ENCODE measurements around the gene VEZF1.
"Not testable (repeated sequence)": the region's sequence is repeated elsewhere in the genome, so short reads cannot be mapped to it uniquely, and the experiment has no call there.

The VEZF1 gene

GRCh38 chr17:57963149-57963511 is 24.9 kb downstream of the VEZF1 start:
- Histone ChIP-seq H4K20me1 (ENCODE audit: low read depth, low read length) (no peaks in the 10 kb centered on the region), H3K79me2 (ENCODE audit: insufficient read depth, low read length) (no peaks in the 10 kb centered on the region), H3K36me3 (ENCODE audit: low read length) (no peaks in the 10 kb centered on the region), H3K4me2 (ENCODE audit: low read depth, low read length, poor library complexity, severe bottlenecking) (no peak overlapping the region), H3K27me3 (ENCODE audit: low read length) (no peaks in the 10 kb centered on the region), H3K9ac (ENCODE audit: low read length) (no peak overlapping the region), H3F3A (ENCODE audit: insufficient read depth) (no peaks in the 10 kb centered on the region), H3K4me3 (ENCODE audit: insufficient read depth, low read length, poor library complexity, severe bottlenecking) (no peak overlapping the region), H3K9me3 (ENCODE audit: insufficient read depth, low read length) (no peaks in the 10 kb centered on the region), H2AFZ (ENCODE audit: low read depth, low read length, severe bottlenecking) (no peak overlapping the region), H3K9me2 (replicated peaks; ENCODE audit: insufficient read depth, low read length) (no peaks in the 10 kb centered on the region), H3K27ac (ENCODE audit: low read depth, low read length) (no peak overlapping the region)
- TF ChIP-seq EZH2phosphoT487 (conservative IDR thresholded peaks at IDR 0.05; ENCODE audit: low read length), result no peak

- Histone ChIP-seq H3F3A (ENCODE audit: insufficient read depth) (no peaks in the 10 kb centered on the region), H2AFZ (ENCODE audit: low read depth, low read length, severe bottlenecking) (no peak overlapping the region), H3K4me2 (ENCODE audit: low read depth, low read length, poor library complexity, severe bottlenecking) (no peak overlapping the region), H3K4me3 (ENCODE audit: insufficient read depth, low read length, poor library complexity, severe bottlenecking) (no peak overlapping the region), H4K20me1 (ENCODE audit: low read depth, low read length) (no peaks in the 10 kb centered on the region), H3K27ac (ENCODE audit: low read depth, low read length) (no peak overlapping the region), H3K9me3 (ENCODE audit: insufficient read depth, low read length) (no peaks in the 10 kb centered on the region), H3K9ac (ENCODE audit: low read length) (no peak overlapping the region), H3K79me2 (ENCODE audit: insufficient read depth, low read length) (no peaks in the 10 kb centered on the region), H3K36me3 (ENCODE audit: low read length) (no peaks in the 10 kb centered on the region), H3K9me2 (replicated peaks; ENCODE audit: insufficient read depth, low read length) (no peaks in the 10 kb centered on the region), H3K27me3 (ENCODE audit: low read length) (no peaks in the 10 kb centered on the region)
- TF ChIP-seq EZH2phosphoT487 (conservative IDR thresholded peaks at IDR 0.05; ENCODE audit: low read length), result no peak
- no peak for TF ChIP-seq CTCF (IDR thresholded peaks at IDR 0.05; ENCODE audit: insufficient read depth, low read length, poor library complexity, severe bottlenecking)
These were observed 25.5 kb downstream of the VEZF1 start for GRCh38 chr17:57962279-57963148.

- H4K20me1 ChIP-seq (ENCODE audit: low read depth, low read length), result no peaks in the 10 kb centered on the region
- H3K9me3 ChIP-seq (ENCODE audit: insufficient read depth, low read length), result no peaks in the 10 kb centered on the region
- no peak overlapping the region for H3K9ac ChIP-seq (ENCODE audit: low read length)
- no peaks in the 10 kb centered on the region for H3K79me2 ChIP-seq (ENCODE audit: insufficient read depth, low read length)
- H3K4me2 ChIP-seq (ENCODE audit: low read depth, low read length, poor library complexity, severe bottlenecking), result no peak overlapping the region
- no peaks in the 10 kb centered on the region for H3F3A ChIP-seq (ENCODE audit: insufficient read depth)
- no peaks in the 10 kb centered on the region for H3K27me3 ChIP-seq (ENCODE audit: low read length)
- H2AFZ ChIP-seq (ENCODE audit: low read depth, low read length, severe bottlenecking), result no peak overlapping the region
- no peak for TF ChIP-seq CTCF (IDR thresholded peaks at IDR 0.05; ENCODE audit: insufficient read depth, low read length, poor library complexity, severe bottlenecking)
- no peak for TF ChIP-seq EZH2phosphoT487 (conservative IDR thresholded peaks at IDR 0.05; ENCODE audit: low read length)
- H3K27ac ChIP-seq (ENCODE audit: low read depth, low read length), result no peak overlapping the region
- H3K9me2 ChIP-seq (replicated peaks; ENCODE audit: insufficient read depth, low read length), result no peaks in the 10 kb centered on the region
- no peak overlapping the region for H3K4me3 ChIP-seq (ENCODE audit: insufficient read depth, low read length, poor library complexity, severe bottlenecking)
- H3K36me3 ChIP-seq (ENCODE audit: low read length), result no peaks in the 10 kb centered on the region
These were observed 28.1 kb downstream of the VEZF1 start for GRCh38 chr17:57959929-57960328.

- not testable (repeated sequence) for H3F3A ChIP-seq (ENCODE audit: insufficient read depth); H3K36me3 ChIP-seq (ENCODE audit: low read length); H3K27me3 ChIP-seq (ENCODE audit: low read length)
These were observed 29.7 kb downstream of the VEZF1 start for GRCh38 chr17:57958391-57958790.

More at GRCh38 chr17:57958391-57958790, 29.7 kb downstream of the VEZF1 start:
- H3K9ac ChIP-seq (ENCODE audit: low read length); H3K27ac ChIP-seq (ENCODE audit: low read depth, low read length); H2AFZ ChIP-seq (ENCODE audit: low read depth, low read length, severe bottlenecking); H3K4me3 ChIP-seq (ENCODE audit: insufficient read depth, low read length, poor library complexity, severe bottlenecking); H3K9me2 ChIP-seq (replicated peaks; ENCODE audit: insufficient read depth, low read length); H3K9me3 ChIP-seq (ENCODE audit: insufficient read depth, low read length); H3K4me2 ChIP-seq (ENCODE audit: low read depth, low read length, poor library complexity, severe bottlenecking); H4K20me1 ChIP-seq (ENCODE audit: low read depth, low read length); H3K79me2 ChIP-seq (ENCODE audit: insufficient read depth, low read length): not testable (repeated sequence)
